H1 (cell line): ENCODE measurements around the gene APLP2. TPM values are rescaled to one million over a fixed set of nuclear protein-coding genes. Genes with fewer than 3 reads are reported as not detected.

ENCODE experiments used
- CTCF ChIA-PET: fragments of 300-600 bp; sonication (Branson Sonifier 250); formaldehyde crosslinking; loops from one replicate; lab custom pipeline; 2021; ENCODE audit not compliant: partially characterized antibody; lab: Charles Lee
- POLR2A ChIA-PET: fragments of 300-600 bp; sonication (Branson Sonifier 250); formaldehyde crosslinking; loops from one replicate; lab custom pipeline; 2021; ENCODE audit warnings: inconsistent platforms; ENCODE audit not compliant: partially characterized antibody; lab: Charles Lee
- DNase-seq, 2 experiments: peaks; one replicate each; pipeline versions ENCODE4 v3.0.0 to v3.0.0-alpha.2; 2010 to 2022; ENCODE audit warnings: low spot score in 2 of 2, low read depth in 1 of 2, mixed read lengths in 1 of 2
- FAIRE-seq: peaks from 2 replicates; lab custom pipeline; 2011; peaks lifted over from hg19 to GRCh38; lab: Jason Lieb, UNC
- H2AFZ ChIP-seq: 2 replicates; pipeline ENCODE4 v1.8.1; 2012; ENCODE audit warnings: low read length, inconsistent platforms
- H2AK5ac ChIP-seq: 2 replicates; pipeline ENCODE4 v1.6.1; 2013; ENCODE audit warnings: low read depth, low read length
- H2BK120ac ChIP-seq: replicated peaks from 2 replicates; pipeline ENCODE3; 2013; ENCODE audit warnings: low read depth, low read length, inconsistent platforms
- H2BK12ac ChIP-seq: 2 replicates; pipeline ENCODE4 v1.6.1; 2013; ENCODE audit warnings: low read depth, low read length
- H2BK15ac ChIP-seq: 2 replicates; pipeline ENCODE4 v1.6.1; 2013; ENCODE audit warnings: low read length
- H2BK20ac ChIP-seq: 2 replicates; pipeline ENCODE4 v1.6.1; 2013; ENCODE audit warnings: low read length
- H2BK5ac ChIP-seq: 2 replicates; pipeline ENCODE4 v1.6.1; 2013; ENCODE audit warnings: low read depth, low read length
- H3K14ac ChIP-seq: 2 replicates; pipeline ENCODE4 v1.6.1; 2013; ENCODE audit warnings: inconsistent platforms; ENCODE audit not compliant: insufficient read length
- H3K18ac ChIP-seq: 2 replicates; pipeline ENCODE4 v1.6.1; 2013; ENCODE audit warnings: low read length; ENCODE audit errors: extremely low read depth
- H3K23ac ChIP-seq: 2 replicates; pipeline ENCODE4 v1.6.1; 2013; ENCODE audit warnings: inconsistent platforms; ENCODE audit not compliant: insufficient read length
- H3K23me2 ChIP-seq: 2 replicates; pipeline ENCODE4 v1.6.1; 2013; ENCODE audit warnings: low read depth, low read length
- H3K27ac ChIP-seq: 2 replicates; pipeline ENCODE4 v1.6.1; 2011; ENCODE audit warnings: low read depth, low read length, inconsistent platforms
- H3K27me3 ChIP-seq, 4 experiments: replicated peaks in 1 of 4; 1 replicate in 1 of 4; 2 replicates in 3 of 4; pipeline versions ENCODE4 v1.6.1 to v1.8.1; 2011 to 2013; ENCODE audit warnings: low read length in 3 of 4, mild to moderate bottlenecking in 3 of 4, inconsistent platforms in 2 of 4, mixed read lengths in 2 of 4, moderate library complexity in 1 of 4; ENCODE audit not compliant: control insufficient read depth in 3 of 4, insufficient read depth in 3 of 4; ENCODE audit errors: extremely low read depth in 1 of 4
- H3K36me3 ChIP-seq, 4 experiments: 2 replicates each; pipeline versions ENCODE4 v1.6.1 to v1.8.1; 2011 to 2013; ENCODE audit warnings: mild to moderate bottlenecking in 4 of 4, low read length in 3 of 4, moderate library complexity in 2 of 4, control low read depth in 1 of 4, inconsistent platforms in 1 of 4; ENCODE audit not compliant: insufficient read depth in 4 of 4, control insufficient read depth in 2 of 4
- H3K4ac ChIP-seq: replicated peaks from 2 replicates; pipeline ENCODE3; 2013; ENCODE audit warnings: low read length, low read depth, mixed read lengths, inconsistent platforms; ENCODE audit not compliant: insufficient read length
- H3K4me1 ChIP-seq, 4 experiments: replicated peaks in 1 of 4; 1 replicate in 1 of 4; 2 replicates in 3 of 4; pipeline versions ENCODE4 v1.6.1 to v1.8.1; 2011 to 2013; ENCODE audit warnings: low read length in 3 of 4, inconsistent platforms in 2 of 4, mixed read lengths in 1 of 4; ENCODE audit not compliant: insufficient read depth in 4 of 4, control insufficient read depth in 3 of 4
- H3K4me2 ChIP-seq, 2 experiments: 2 replicates each; pipeline versions ENCODE4 v1.6.1 to v1.8.1; 2011 to 2013; ENCODE audit warnings: low read depth in 2 of 2, low read length in 2 of 2, control low read depth in 1 of 2, inconsistent platforms in 1 of 2, mild to moderate bottlenecking in 1 of 2; ENCODE audit not compliant: insufficient read depth in 1 of 2
- H3K4me3 ChIP-seq, 4 experiments: fragments of 200-600, 300-600 bp in 1 of 4; sonication (generic), shearing (Covaris generic), sonication (Bioruptor Twin) in 1 of 4; 2 replicates each; pipeline versions ENCODE4 v1.5.1 to v1.8.1; 2011 to 2016; ENCODE audit warnings: low read length in 4 of 4, low read depth in 3 of 4, control low read depth in 2 of 4, inconsistent platforms in 2 of 4, mild to moderate bottlenecking in 2 of 4, mixed read lengths in 1 of 4, moderate library complexity in 1 of 4; ENCODE audit not compliant: insufficient read depth in 2 of 4; ENCODE audit errors: extremely low read depth in 1 of 4
- H3K56ac ChIP-seq: replicated peaks from 2 replicates; pipeline ENCODE3; 2013; ENCODE audit warnings: low read depth, mild to moderate bottlenecking, mixed read lengths, low read length, inconsistent platforms; ENCODE audit not compliant: insufficient read length
- H3K79me1 ChIP-seq: 2 replicates; pipeline ENCODE4 v1.6.1; 2013; ENCODE audit warnings: low read depth, low read length, control low read depth
- H3K79me2 ChIP-seq, 2 experiments: 2 replicates each; pipeline versions ENCODE4 v1.6.1 to v1.8.1; 2012 to 2013; ENCODE audit warnings: low read length in 2 of 2, mild to moderate bottlenecking in 2 of 2, inconsistent platforms in 1 of 2; ENCODE audit not compliant: insufficient read depth in 2 of 2, control insufficient read depth in 1 of 2
- H3K9ac ChIP-seq, 4 experiments: replicated peaks in 1 of 4; 1 replicate in 1 of 4; 2 replicates in 3 of 4; pipeline versions ENCODE4 v1.6.1 to v1.8.1; 2011 to 2013; ENCODE audit warnings: low read depth in 3 of 4, low read length in 3 of 4, control low read depth in 2 of 4, mild to moderate bottlenecking in 2 of 4, moderate library complexity in 2 of 4, inconsistent platforms in 1 of 4; ENCODE audit errors: extremely low read depth in 1 of 4
- H3K9me3 ChIP-seq, 2 experiments: 2 replicates each; pipeline versions ENCODE4 v1.6.1 to v1.8.1; 2012 to 2013; ENCODE audit warnings: mild to moderate bottlenecking in 2 of 2, moderate library complexity in 2 of 2, control low read depth in 1 of 2, inconsistent platforms in 1 of 2, low read depth in 1 of 2, low read length in 1 of 2, mixed read lengths in 1 of 2; ENCODE audit not compliant: insufficient read depth in 2 of 2
- H4K20me1 ChIP-seq, 2 experiments: replicated peaks in 1 of 2; 2 replicates each; pipeline versions ENCODE3 to v1.8.1; 2011 to 2013; ENCODE audit warnings: inconsistent platforms in 2 of 2, low read length in 2 of 2, mild to moderate bottlenecking in 1 of 2; ENCODE audit not compliant: insufficient read depth in 2 of 2, control insufficient read depth in 1 of 2
- H4K5ac ChIP-seq: 2 replicates; pipeline ENCODE4 v1.6.1; 2013; ENCODE audit warnings: low read length, low read depth, mixed read lengths, inconsistent platforms; ENCODE audit not compliant: insufficient read length
- H4K8ac ChIP-seq: 2 replicates; pipeline ENCODE4 v1.8.0; 2013; ENCODE audit warnings: mild to moderate bottlenecking, moderate library complexity, low read length, inconsistent platforms; ENCODE audit not compliant: insufficient read depth; ENCODE audit errors: extremely low read depth
- H4K91ac ChIP-seq: replicated peaks from 2 replicates; pipeline ENCODE3; 2013; ENCODE audit warnings: low read length, mixed read lengths, inconsistent platforms; ENCODE audit not compliant: insufficient read length
- CBX5 ChIP-seq: fragments of 300-800, 300-1000 bp; sonication (generic); IDR thresholded peaks from 2 replicates; pipeline ENCODE4 v1.7.1; 2016; ENCODE audit warnings: antibody characterized with exemption, low read length, low read depth
- EP300 ChIP-seq, 2 experiments: IDR thresholded peaks; 1 replicate in 1 of 2; 2 replicates in 1 of 2; pipeline ENCODE4 v1.6.1; 2011 to 2012; ENCODE audit warnings: low read depth in 2 of 2, low read length in 2 of 2, mild to moderate bottlenecking in 2 of 2, borderline replicate concordance in 1 of 2, inconsistent platforms in 1 of 2, moderate library complexity in 1 of 2
- HDAC6 ChIP-seq: IDR thresholded peaks from one replicate; pipeline ENCODE4 v1.7.1; 2012; ENCODE audit warnings: low read depth, mild to moderate bottlenecking, inconsistent platforms, low read length, moderate library complexity
- KDM1A ChIP-seq: fragments of 200-600, 300-600 bp; sonication (generic); IDR thresholded peaks from 2 replicates; pipeline ENCODE4 v1.7.1; 2016; ENCODE audit warnings: mild to moderate bottlenecking, low read length, borderline replicate concordance
- MAFK ChIP-seq: IDR thresholded peaks from 2 replicates; pipeline ENCODE4 v1.6.1; 2012; ENCODE audit warnings: low read depth, mild to moderate bottlenecking, improper control_type of control experiment, low read length
- POLR2AphosphoS5 ChIP-seq: IDR thresholded peaks from 2 replicates; pipeline ENCODE4 v1.6.1; 2011; ENCODE audit warnings: low read depth, low read length
- RBBP5 ChIP-seq: IDR thresholded peaks from 2 replicates; pipeline ENCODE4 v1.7.1; 2012; ENCODE audit warnings: low read depth, mild to moderate bottlenecking, inconsistent platforms, low read length, moderate library complexity, borderline replicate concordance
- RFX5 ChIP-seq: IDR thresholded peaks from 2 replicates; pipeline ENCODE4 v1.6.1; 2011; ENCODE audit warnings: low read depth, low read length, improper control_type of control experiment, borderline replicate concordance
- YY1 ChIP-seq: IDR thresholded peaks from 2 replicates; pipeline ENCODE4 v1.6.1; 2011; ENCODE audit warnings: low read depth, mild to moderate bottlenecking, low read length
- ZNF274 ChIP-seq: IDR thresholded peaks from 2 replicates; pipeline ENCODE4 v1.7.0; 2012; ENCODE audit warnings: low read length, borderline replicate concordance; ENCODE audit errors: extremely low read depth
- WGBS, 2 experiments: shearing (Covaris generic) in 1 of 2; methylation state at CpG; one replicate each; pipeline versions ENCODE4 v1.1.6 to v1.1.7; 2013 to 2015; ENCODE audit warnings: low lambda C conversion rate in 2 of 2, mixed read lengths in 2 of 2, inconsistent platforms in 1 of 2, low coverage in 1 of 2, missing lambda C conversion rate in 1 of 2; ENCODE audit not compliant: insufficient replicate concordance in 2 of 2, insufficient coverage in 1 of 2, insufficient read length in 1 of 2; ENCODE audit errors: extremely low coverage in 1 of 2, missing lambda C conversion rate in 1 of 2; 5-methylcytosine and 5-hydroxymethylcytosine counted together
- polyA plus RNA-seq, 7 experiments: library from polyadenylated mRNA; depleted of rRNA in 3 of 7; stranded (reverse) in 5 of 7; unstranded in 2 of 7; fragments of >200 nt in 5 of 7; fragments of 200-250 nt in 2 of 7; gene quantifications; 1 replicate in 5 of 7; 2 replicates in 1 of 7; 4 replicates in 1 of 7; pipeline versions ENCODE4 v1.2.1 to v1.2.3, GENCODE V29; 2011 to 2013; ENCODE audit warnings: missing spikeins in 2 of 7, mixed read lengths in 2 of 7
- total RNA-seq: library from RNA; stranded (reverse); fragmentation: NEBNext Ultra II Directional; extraction: Animal tissue kit (Norgen Biotek cat#: 25700); gene quantifications from 2 replicates; pipeline ENCODE4 v1.2.1, GENCODE V29; 2021

Gene APLP2
- total and polyA plus RNA-seq, 2 of the 8 experiments (the other 6 are each of a cell fraction or from before 2014, with no cell fraction given) = 222 to 315 TPM

- no peak for DNase-seq
- no peak overlapping the region for H3K18ac ChIP-seq
- TF ChIP-seq POLR2AphosphoS5 (no peak), CBX5 (no peak), YY1 (no peak), ZNF274 (no peak), MAFK (no peak), HDAC6 (no peak), RFX5 (no peak), RBBP5 (no peak), KDM1A (no peak), EP300 (IDR thresholded peaks at IDR 0.05; ENCODE audit: borderline replicate concordance in 1 of 2, low read depth in 2 of 2, low read length in 2 of 2) (no peak)
- H3K4me3 ChIP-seq = no peak overlapping the region
- peaks cover 5% of the 10 kb centered on the region for H3K79me1 ChIP-seq
- no peak overlapping the region for H3K14ac ChIP-seq
- H2BK120ac ChIP-seq = no peak overlapping the region
- H2BK5ac ChIP-seq = no peak overlapping the region
- H3K79me2 ChIP-seq = peaks cover 0 to 5% of the 10 kb centered on the region in 2 experiments; a peak in 1 of 4 replicates
- H3K23me2 ChIP-seq = no peaks in the 10 kb centered on the region; the same call in 1 of the 2 replicates
- 95% methylated on average over 2 of the region's 2 CpGs; no CpG with 5 or more reads in 1 of the 2 experiments for WGBS, 2 experiments
- no peak overlapping the region for H2BK20ac ChIP-seq
- FAIRE-seq = no peak
- CTCF ChIA-PET = interaction anchor here (0.6 to 5.2 kb wide), 6 partner anchors 13 to 1956 kb away, joined by 3 to 64 read pairs (median 5); no protein-coding TSS in a partner anchor
- H3K27me3 ChIP-seq = no peaks in the 10 kb centered on the region
- no peak overlapping the region for H2AK5ac ChIP-seq
- no peak overlapping the region for H2BK15ac ChIP-seq
- H4K8ac ChIP-seq = no peak overlapping the region
- H3K36me3 ChIP-seq = peaks cover 42 to 81% (median 70%) of the 10 kb centered on the region in 4 experiments
- no peak overlapping the region for H4K5ac ChIP-seq
- no peak overlapping the region for H3K9ac ChIP-seq
- no peak overlapping the region for H3K4ac ChIP-seq
- peaks cover 3 to 4% of the 10 kb centered on the region in 2 experiments for H4K20me1 ChIP-seq
- no peak overlapping the region for H3K27ac ChIP-seq
- no peaks in the 10 kb centered on the region for H3K4me1 ChIP-seq
- no peak overlapping the region for H2BK12ac ChIP-seq
- POLR2A ChIA-PET = no interaction called here
- H4K91ac ChIP-seq = no peak overlapping the region
- peaks cover 0 to 11% of the 10 kb centered on the region in 2 experiments; a peak in 3 of 4 replicates for H3K9me3 ChIP-seq
- no peak overlapping the region for H3K56ac ChIP-seq
- no peak overlapping the region for H3K4me2 ChIP-seq
- no peak overlapping the region for H3K23ac ChIP-seq
- no peak overlapping the region for H2AFZ ChIP-seq
Observed at GRCh38 chr11:130128626-130129025, 58.9 kb downstream of the APLP2 start.
